AG10803 (cell line): ENCODE data around the gene SGCD.
A peak's percentile ranks its signal among the peaks of the same experiment; 100 is the strongest.

Source experiments
- DNase-seq: peaks from one replicate; pipeline ENCODE4 v3.0.0; 2010; ENCODE audit warnings: low read depth
- H3K4me3 ChIP-seq: 2 replicates; pipeline ENCODE4 v1.5.1; 2011; ENCODE audit warnings: mild to moderate bottlenecking, low read length, control low read depth
- CTCF ChIP-seq: conservative IDR thresholded peaks from 2 replicates; pipeline ENCODE4 v1.5.1; 2011; ENCODE audit warnings: mild to moderate bottlenecking, low read length, control low read depth, inconsistent platforms

SGCD gene

GRCh38 chr5:156378159-156378558 is 51.2 kb downstream of the SGCD start:
- TF ChIP-seq CTCF = no peak
- DNase-seq = no peak
- no peak overlapping the region for H3K4me3 ChIP-seq

- H3K4me3 ChIP-seq = no peak overlapping the region
- TF ChIP-seq CTCF = no peak
- DNase-seq = peak; percentile 51
These were observed 52.2 kb downstream of the SGCD start for GRCh38 chr5:156379206-156379605.

- H3K4me3 ChIP-seq = no peak overlapping the region
- peak; percentile 89 for DNase-seq
- no peak for TF ChIP-seq CTCF
These were observed 53.9 kb downstream of the SGCD start for GRCh38 chr5:156380848-156381247.

- no peak for TF ChIP-seq CTCF
- no peak overlapping the region for H3K4me3 ChIP-seq
These were observed 56.7 kb downstream of the SGCD start for GRCh38 chr5:156383510-156384265.

GRCh38 chr5:156385416-156385815 is 58.5 kb downstream of the SGCD start:
- DNase-seq = no peak
- H3K4me3 ChIP-seq = no peak overlapping the region
- TF ChIP-seq CTCF = no peak

More at GRCh38 chr5:156383510-156384265, 56.7 kb downstream of the SGCD start:
- peak; percentile 93 for DNase-seq

- TF ChIP-seq CTCF = no peak
These were observed 60.0 kb downstream of the SGCD start for GRCh38 chr5:156386976-156387375.

GRCh38 chr5:156387391-156387790 is 60.4 kb downstream of the SGCD start:
- no peak overlapping the region for H3K4me3 ChIP-seq
- no peak for TF ChIP-seq CTCF
- no peak for DNase-seq

More at GRCh38 chr5:156386976-156387375, 60.0 kb downstream of the SGCD start:
- H3K4me3 ChIP-seq = no peak overlapping the region
- DNase-seq = no peak
